ENCODE measurements around the gene AP2M1.
A peak's percentile ranks its signal among the peaks of the same experiment; 100 is the strongest.

Gene AP2M1

GRCh38 chr3:184166671-184167070 lies 8.0 kb upstream of the AP2M1 start:
- no peaks in the 10 kb centered on the region for H3K9me3 Mint-ChIP-seq
- no peak for ATAC-seq (replicated peaks)
- H3K4me1 Mint-ChIP-seq, result peaks cover 8 to 13% of the 10 kb centered on the region in 2 donors
- peak overlapping the region; percentile 25 for H3K27ac Mint-ChIP-seq
- no peak overlapping the region for H3K4me3 Mint-ChIP-seq
- peaks cover 39 to 57% of the 10 kb centered on the region in 2 donors for H3K36me3 Mint-ChIP-seq
- no peaks in the 10 kb centered on the region for H3K27me3 Mint-ChIP-seq
- no peak for DNase-seq

- DNase-seq (no peak), ATAC-seq (replicated peaks) (no peak)
- no peaks in the 10 kb centered on the region for H3K9me3 Mint-ChIP-seq
- peaks cover 10 to 14% of the 10 kb centered on the region in 2 donors for H3K4me1 Mint-ChIP-seq
- no peaks in the 10 kb centered on the region for H3K27me3 Mint-ChIP-seq
- no peak overlapping the region for H3K4me3 Mint-ChIP-seq
- peaks cover 38 to 58% of the 10 kb centered on the region in 2 donors for H3K36me3 Mint-ChIP-seq
- H3K27ac Mint-ChIP-seq, result no peak overlapping the region
Observed at GRCh38 chr3:184167786-184168185, 6.9 kb upstream of the AP2M1 start.

GRCh38 chr3:184168363-184169120 lies 6.1 kb upstream of the AP2M1 start:
- Mint-ChIP-seq H3K4me1 (peaks cover 10 to 14% of the 10 kb centered on the region in 2 donors), H3K9me3 (no peaks in the 10 kb centered on the region), H3K4me3 (no peak overlapping the region), H3K36me3 (peaks cover 41 to 62% of the 10 kb centered on the region in 2 donors), H3K27ac (no peak overlapping the region), H3K27me3 (no peaks in the 10 kb centered on the region)
- no peak for DNase-seq
- ATAC-seq (replicated peaks), result no peak

- H3K27me3 Mint-ChIP-seq, result no peaks in the 10 kb centered on the region
- no peak for ATAC-seq (replicated peaks)
- peaks cover 13 to 15% of the 10 kb centered on the region in 2 donors for H3K4me1 Mint-ChIP-seq
- H3K36me3 Mint-ChIP-seq, result peaks cover 29 to 49% of the 10 kb centered on the region in 2 donors
- no peaks in the 10 kb centered on the region for H3K9me3 Mint-ChIP-seq
- no peak for DNase-seq
- no peak overlapping the region for H3K4me3 Mint-ChIP-seq
- no peak overlapping the region for H3K27ac Mint-ChIP-seq
Observed at GRCh38 chr3:184169896-184170875, 4.5 kb upstream of the AP2M1 start.

GRCh38 chr3:184171562-184171961 lies 3.1 kb upstream of the AP2M1 start:
- Mint-ChIP-seq H3K36me3 (peaks cover 32 to 46% of the 10 kb centered on the region in 2 donors), H3K4me1 (peaks cover 23 to 29% of the 10 kb centered on the region in 2 donors), H3K4me3 (no peak overlapping the region), H3K27me3 (no peaks in the 10 kb centered on the region), H3K27ac (peak overlapping the region; percentile 80), H3K9me3 (no peaks in the 10 kb centered on the region)
- DNase-seq, result no peak
- ATAC-seq (replicated peaks), result no peak

GRCh38 chr3:184172681-184173373 lies 1.8 kb upstream of the AP2M1 start:
- no peak for ATAC-seq (replicated peaks)
- Mint-ChIP-seq H3K4me3 (no peak overlapping the region), H3K27me3 (no peaks in the 10 kb centered on the region), H3K4me1 (peaks cover 29 to 41% of the 10 kb centered on the region in 2 donors), H3K36me3 (peaks cover 34 to 51% of the 10 kb centered on the region in 2 donors), H3K27ac (no peak overlapping the region), H3K9me3 (no peaks in the 10 kb centered on the region)
- no peak for DNase-seq

GRCh38 chr3:184173374-184173722 lies 1.3 kb upstream of the AP2M1 start:
- Mint-ChIP-seq H3K4me3 (no peak overlapping the region), H3K27ac (no peak overlapping the region), H3K4me1 (peaks cover 32 to 46% of the 10 kb centered on the region in 2 donors), H3K36me3 (peaks cover 35 to 54% of the 10 kb centered on the region in 2 donors), H3K9me3 (no peaks in the 10 kb centered on the region), H3K27me3 (no peaks in the 10 kb centered on the region)
- ATAC-seq (replicated peaks) (no peak), DNase-seq (no peak)

GRCh38 chr3:184174284-184174645 lies 390 bp upstream of the AP2M1 start:
- peaks cover 37 to 57% of the 10 kb centered on the region in 2 donors for H3K36me3 Mint-ChIP-seq
- peak overlapping the region; percentile 15 for H3K27ac Mint-ChIP-seq
- DNase-seq (no peak), ATAC-seq (replicated peaks) (peak; percentile 1 to 2)
- H3K27me3 Mint-ChIP-seq, result no peaks in the 10 kb centered on the region
- H3K4me3 Mint-ChIP-seq, result peak overlapping the region; percentile 93 to 100
- H3K9me3 Mint-ChIP-seq, result no peaks in the 10 kb centered on the region
- H3K4me1 Mint-ChIP-seq, result peaks cover 32 to 51% of the 10 kb centered on the region in 2 donors

GRCh38 chr3:184175506-184175905 lies 851 bp downstream of the AP2M1 start:
- H3K36me3 Mint-ChIP-seq, result peaks cover 41 to 65% of the 10 kb centered on the region in 2 donors
- no peaks in the 10 kb centered on the region for H3K27me3 Mint-ChIP-seq

GRCh38 chr3:184175981-184176376 lies 1.3 kb downstream of the AP2M1 start:
- Mint-ChIP-seq H3K27ac (no peak overlapping the region), H3K36me3 (peaks cover 37 to 65% of the 10 kb centered on the region in 2 donors), H3K9me3 (no peaks in the 10 kb centered on the region), H3K27me3 (no peaks in the 10 kb centered on the region), H3K4me1 (peaks cover 32 to 50% of the 10 kb centered on the region in 2 donors), H3K4me3 (peak overlapping the region; percentile 93 to 100)
- DNase-seq (no peak), ATAC-seq (replicated peaks) (no peak)

More at GRCh38 chr3:184175506-184175905, 851 bp downstream of the AP2M1 start:
- ATAC-seq (replicated peaks) (no peak), DNase-seq (no peak)
- Mint-ChIP-seq H3K9me3 (no peaks in the 10 kb centered on the region), H3K4me1 (peaks cover 33 to 51% of the 10 kb centered on the region in 2 donors), H3K27ac (peak overlapping the region; percentile 96), H3K4me3 (peak overlapping the region; percentile 93 to 100)

GRCh38 chr3:184176377-184177330 lies 2.0 kb downstream of the AP2M1 start:
- H3K27ac Mint-ChIP-seq, result no peak overlapping the region
- peaks cover 31 to 63% of the 10 kb centered on the region in 2 donors for H3K36me3 Mint-ChIP-seq
- no peaks in the 10 kb centered on the region for H3K27me3 Mint-ChIP-seq
- peak overlapping the region; percentile 93 to 100 for H3K4me3 Mint-ChIP-seq
- ATAC-seq (replicated peaks) (no peak), DNase-seq (no peak)
- H3K4me1 Mint-ChIP-seq, result peaks cover 26 to 43% of the 10 kb centered on the region in 2 donors
- no peaks in the 10 kb centered on the region for H3K9me3 Mint-ChIP-seq

- H3K36me3 Mint-ChIP-seq, result peaks cover 27 to 62% of the 10 kb centered on the region in 2 donors
- ATAC-seq (replicated peaks), result no peak
- H3K27me3 Mint-ChIP-seq, result no peaks in the 10 kb centered on the region
- peak; percentile 26 for DNase-seq
- no peak overlapping the region for H3K27ac Mint-ChIP-seq
- no peaks in the 10 kb centered on the region for H3K9me3 Mint-ChIP-seq
- peak overlapping the region; percentile 43 to 100 for H3K4me3 Mint-ChIP-seq
- peaks cover 23 to 40% of the 10 kb centered on the region in 2 donors for H3K4me1 Mint-ChIP-seq
Observed at GRCh38 chr3:184177331-184177731, 2.7 kb downstream of the AP2M1 start.

- peak overlapping the region; percentile 20 for H3K27ac Mint-ChIP-seq
- peaks cover 23 to 40% of the 10 kb centered on the region in 2 donors for H3K4me1 Mint-ChIP-seq
- DNase-seq (no peak), ATAC-seq (replicated peaks) (no peak)
- peaks cover 29 to 64% of the 10 kb centered on the region in 2 donors for H3K36me3 Mint-ChIP-seq
- H3K4me3 Mint-ChIP-seq, result no peak overlapping the region
- H3K9me3 Mint-ChIP-seq, result no peaks in the 10 kb centered on the region
- no peaks in the 10 kb centered on the region for H3K27me3 Mint-ChIP-seq
Observed at GRCh38 chr3:184177767-184178306, 3.2 kb downstream of the AP2M1 start.

Data from stimulated activated naive B cell treated with anti-CD40 and anti-IgM and Interleukin-4, amounts not matched to agents 10 μg/mL and 1 μg/mL and 100 μg/mL, for 72 hours (primary cell).